B cell (primary cell): ENCODE data around the gene WNK2. TPM values are rescaled to one million over a fixed set of nuclear protein-coding genes. Genes with fewer than 3 reads are reported as not detected.

Source experiments
- ATAC-seq: fragments of 200-7000 bp; cut with Tn5 transposase; one replicate; pipeline ENCODE4 v1.10.0; 2021; ENCODE audit warnings: low read depth, mild to moderate bottlenecking, moderate number of reproducible peaks, moderate library complexity
- CTCF ChIA-PET: fragments of 350-600 bp; sonication (Branson Sonifier 250); formaldehyde crosslinking; loops from one replicate; lab custom pipeline; 2021; ENCODE audit warnings: antibody characterized with exemption, inconsistent platforms; lab: Charles Lee
- POLR2A ChIA-PET: fragments of 350-600 bp; sonication (Branson Sonifier 250); formaldehyde crosslinking; loops from one replicate; lab custom pipeline; 2021; ENCODE audit warnings: antibody characterized with exemption; lab: Charles Lee
- DNase-seq: peaks from one replicate; pipeline ENCODE4 v3.0.0; 2013
- H2AFZ ChIP-seq: 2 replicates; pipeline ENCODE4 v1.6.1; 2012; ENCODE audit warnings: mild to moderate bottlenecking, low read depth, low read length; ENCODE audit not compliant: insufficient read depth, poor library complexity, severe bottlenecking
- H3K27ac ChIP-seq, 2 donors: 1 replicate in 1 of 2; 2 replicates in 1 of 2; pipeline ENCODE4 v1.5.1; 2012 to 2013; ENCODE audit warnings: low read length in 2 of 2, mild to moderate bottlenecking in 2 of 2, moderate library complexity in 1 of 2
- H3K27me3 ChIP-seq, 4 experiments: fragments of 200-600 bp in 1 of 4; sonication (generic) in 1 of 4; replicated peaks in 1 of 4; 1 replicate in 2 of 4; 2 replicates in 2 of 4; pipeline versions ENCODE4 v1.6.1 to v1.7.0; 2013 to 2016; ENCODE audit warnings: low read length in 3 of 4, mild to moderate bottlenecking in 2 of 4, mixed read lengths in 1 of 4, moderate library complexity in 1 of 4; ENCODE audit not compliant: insufficient read depth in 4 of 4, control insufficient read depth in 3 of 4; ENCODE audit errors: control extremely low read depth in 1 of 4
- H3K36me3 ChIP-seq, 2 experiments: replicated peaks in 1 of 2; 1 replicate in 1 of 2; 2 replicates in 1 of 2; pipeline versions ENCODE4 v1.6.1 to v1.7.1; 2013; ENCODE audit warnings: low read length in 1 of 2; ENCODE audit not compliant: insufficient read depth in 2 of 2, control insufficient read depth in 1 of 2; ENCODE audit errors: control extremely low read depth in 1 of 2, extremely low read depth in 1 of 2
- H3K4me1 ChIP-seq, 2 donors: fragments of 200-600 bp in 1 of 2; sonication (generic) in 1 of 2; 1 replicate in 1 of 2; 2 replicates in 1 of 2; pipeline versions ENCODE4 v1.5.1 to v1.6.1; 2013 to 2017; ENCODE audit warnings: low read length in 2 of 2; ENCODE audit not compliant: control insufficient read depth in 2 of 2, insufficient read depth in 2 of 2
- H3K4me2 ChIP-seq: replicated peaks from 2 replicates; pipeline ENCODE3; 2012; ENCODE audit warnings: mild to moderate bottlenecking, low read depth, low read length; ENCODE audit not compliant: poor library complexity, severe bottlenecking
- H3K4me3 ChIP-seq, 5 experiments: fragments of 200-600 bp in 1 of 5; sonication (generic) in 1 of 5; 1 replicate in 3 of 5; 2 replicates in 2 of 5; pipeline versions ENCODE4 v1.5.1 to v1.7.0; 2011 to 2016; ENCODE audit warnings: low read length in 4 of 5, mild to moderate bottlenecking in 4 of 5, low read depth in 2 of 5, control low read depth in 1 of 5, moderate library complexity in 1 of 5; ENCODE audit not compliant: insufficient read depth in 1 of 5; ENCODE audit errors: control extremely low read depth in 1 of 5, extremely low read depth in 1 of 5
- H3K79me2 ChIP-seq: fragments of 200-600 bp; sonication (generic); one replicate; pipeline ENCODE4 v1.6.0; 2016; ENCODE audit warnings: low read length; ENCODE audit not compliant: control insufficient read depth, insufficient read depth
- H3K9ac ChIP-seq: fragments of 200-600 bp; sonication (generic); 2 replicates; pipeline ENCODE4 v1.6.1; 2017; ENCODE audit warnings: mild to moderate bottlenecking, low read length, moderate library complexity
- H3K9me3 ChIP-seq, 3 donors: one replicate each; pipeline versions ENCODE4 v1.6.1 to v1.7.1; 2013; ENCODE audit warnings: low read length in 2 of 3; ENCODE audit not compliant: control insufficient read depth in 2 of 3, insufficient read depth in 1 of 3; ENCODE audit errors: control extremely low read depth in 1 of 3
- H4K20me1 ChIP-seq: 2 replicates; pipeline ENCODE4 v1.6.0; 2012; ENCODE audit warnings: mild to moderate bottlenecking, low read length; ENCODE audit not compliant: insufficient read depth, control insufficient read depth, poor library complexity, severe bottlenecking
- H3K27ac Mint-ChIP-seq: one replicate; pipeline ENCODE4 v1.8.0; 2021; ENCODE audit warnings: mixed read lengths
- H3K27me3 Mint-ChIP-seq: one replicate; pipeline ENCODE4 v1.8.0; 2021; ENCODE audit warnings: mixed read lengths
- H3K4me1 Mint-ChIP-seq: one replicate; pipeline ENCODE4 v1.8.0; 2021; ENCODE audit warnings: mixed read lengths
- H3K4me3 Mint-ChIP-seq: one replicate; pipeline ENCODE4 v1.8.0; 2021; ENCODE audit warnings: mixed read lengths
- H3K9me3 Mint-ChIP-seq: one replicate; pipeline ENCODE4 v1.8.0; 2022; ENCODE audit warnings: mixed read lengths; ENCODE audit not compliant: insufficient read depth
- EZH2 ChIP-seq: IDR thresholded peaks from 2 replicates; pipeline ENCODE4 v1.6.1; 2012; ENCODE audit warnings: borderline replicate concordance, low read depth, mild to moderate bottlenecking, moderate library complexity, low read length; ENCODE audit not compliant: insufficient read depth, poor library complexity, severe bottlenecking
- WGBS: methylation state at CpG from one replicate; pipeline ENCODE4 v1.1.5; 2013; ENCODE audit warnings: missing lambda C conversion rate; ENCODE audit not compliant: insufficient coverage; 5-methylcytosine and 5-hydroxymethylcytosine counted together
- intact Hi-C: fragments of 100-400 bp; cut with micrococcal nuclease; formaldehyde crosslinking; loops from one replicate; pipeline ENCODE4 v1.10.0; 2022
- polyA plus RNA-seq: library from polyadenylated mRNA; depleted of rRNA; stranded (reverse); fragments of >200 nt; gene quantifications from 2 replicates; pipeline ENCODE4 v1.2.3, GENCODE V29; 2012
- total RNA-seq, 2 donors: library from RNA; stranded (reverse); fragments of 120-200 nt in 1 of 2; gene quantifications; 1 replicate in 1 of 2; 2 replicates in 1 of 2; pipeline versions ENCODE4 v1.2.3 to v1.2.4, GENCODE V29; 2013 to 2022
- TF ChIP-seq, protein P1 (sequence below): fragments of 200-600 bp; IDR thresholded peaks from one replicate; pipeline ENCODE4 v1.8.0; 2022; ENCODE audit warnings: antibody characterized with exemption, mild to moderate bottlenecking

WNK2 gene
- total and polyA plus RNA-seq, 2 donors (not counting 1 experiment from before 2014, with no cell fraction given): 0.49 TPM; not detected in 1

GRCh38 chr9:93205045-93205768 is 21.3 kb downstream of the WNK2 start:
- ATAC-seq: no peak
- H3K27ac Mint-ChIP-seq: no peak overlapping the region
- no peak overlapping the region for H3K4me2 ChIP-seq

More at GRCh38 chr9:93205045-93205768, 21.3 kb downstream of the WNK2 start:
- H3K9me3 ChIP-seq: peaks cover 0 to 11% (median 0%) of the 10 kb centered on the region in 3 donors
- DNase-seq: no peak
- no peaks in the 10 kb centered on the region for H4K20me1 ChIP-seq
- intact Hi-C loops: no loop called here
- POLR2A ChIA-PET: no interaction called here
- Mint-ChIP-seq H3K4me1 (no peaks in the 10 kb centered on the region), H3K4me3 (no peak overlapping the region), H3K27me3 (no peaks in the 10 kb centered on the region), H3K9me3 (peaks cover 4% of the 10 kb centered on the region)
- CTCF ChIA-PET: no interaction called here
- no peaks in the 10 kb centered on the region for H3K4me1 ChIP-seq
- no peak overlapping the region for H3K9ac ChIP-seq
- no peaks in the 10 kb centered on the region for H3K27me3 ChIP-seq
- 37% methylated on average over 13 of the region's 14 CpGs for WGBS
- H3K4me3 ChIP-seq: no peak overlapping the region
- no peaks in the 10 kb centered on the region for H3K36me3 ChIP-seq
- H2AFZ ChIP-seq: no peak overlapping the region
- H3K79me2 ChIP-seq: no peaks in the 10 kb centered on the region
- no peak overlapping the region for H3K27ac ChIP-seq
- TF ChIP-seq EZH2: no peak
- TF ChIP-seq, protein P1, sequence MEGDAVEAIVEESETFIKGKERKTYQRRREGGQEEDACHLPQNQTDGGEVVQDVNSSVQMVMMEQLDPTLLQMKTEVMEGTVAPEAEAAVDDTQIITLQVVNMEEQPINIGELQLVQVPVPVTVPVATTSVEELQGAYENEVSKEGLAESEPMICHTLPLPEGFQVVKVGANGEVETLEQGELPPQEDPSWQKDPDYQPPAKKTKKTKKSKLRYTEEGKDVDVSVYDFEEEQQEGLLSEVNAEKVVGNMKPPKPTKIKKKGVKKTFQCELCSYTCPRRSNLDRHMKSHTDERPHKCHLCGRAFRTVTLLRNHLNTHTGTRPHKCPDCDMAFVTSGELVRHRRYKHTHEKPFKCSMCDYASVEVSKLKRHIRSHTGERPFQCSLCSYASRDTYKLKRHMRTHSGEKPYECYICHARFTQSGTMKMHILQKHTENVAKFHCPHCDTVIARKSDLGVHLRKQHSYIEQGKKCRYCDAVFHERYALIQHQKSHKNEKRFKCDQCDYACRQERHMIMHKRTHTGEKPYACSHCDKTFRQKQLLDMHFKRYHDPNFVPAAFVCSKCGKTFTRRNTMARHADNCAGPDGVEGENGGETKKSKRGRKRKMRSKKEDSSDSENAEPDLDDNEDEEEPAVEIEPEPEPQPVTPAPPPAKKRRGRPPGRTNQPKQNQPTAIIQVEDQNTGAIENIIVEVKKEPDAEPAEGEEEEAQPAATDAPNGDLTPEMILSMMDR: no peak
